OCI-LY1 (cell line): ENCODE measurements around the gene LRP10.
A peak's percentile ranks its signal among the peaks of the same experiment; 100 is the strongest.

Experiments
- CTCF ChIP-seq: fragments of 200-600 bp; sonication (generic), shearing (Covaris generic); IDR thresholded peaks from 2 replicates; pipeline ENCODE4 v1.5.1; 2017; ENCODE audit warnings: mild to moderate bottlenecking, antibody characterized with exemption, low read length, moderate library complexity, mixed read lengths
- EZH2 ChIP-seq: fragments of 200-600 bp; sonication (generic), shearing (Covaris generic); IDR thresholded peaks from 2 replicates; pipeline ENCODE4 v1.8.0; 2017; ENCODE audit warnings: borderline replicate concordance, mixed run types, mild to moderate bottlenecking, antibody characterized with exemption, low read length, moderate library complexity, mixed read lengths

- TF ChIP-seq CTCF, result peak; percentile 96
- no peak for TF ChIP-seq EZH2
These were observed 693 bp downstream of the LRP10 start for GRCh38 chr14:22872033-22872832.
